ENCODE measurements around the gene GALNT10.

Gene GALNT10

GRCh38 chr5:154268073-154268472 lies 77.5 kb downstream of the GALNT10 start:
- no peak for DNase-seq

- no peak for DNase-seq
Observed at GRCh38 chr5:154269414-154269813, 78.9 kb downstream of the GALNT10 start.

- DNase-seq: no peak
Observed at GRCh38 chr5:154271466-154271865, 80.9 kb downstream of the GALNT10 start.

GRCh38 chr5:154271936-154272514 lies 81.5 kb downstream of the GALNT10 start:
- no peak for DNase-seq

- DNase-seq: no peak
Observed at GRCh38 chr5:154273028-154273617, 82.6 kb downstream of the GALNT10 start.

DNA sequence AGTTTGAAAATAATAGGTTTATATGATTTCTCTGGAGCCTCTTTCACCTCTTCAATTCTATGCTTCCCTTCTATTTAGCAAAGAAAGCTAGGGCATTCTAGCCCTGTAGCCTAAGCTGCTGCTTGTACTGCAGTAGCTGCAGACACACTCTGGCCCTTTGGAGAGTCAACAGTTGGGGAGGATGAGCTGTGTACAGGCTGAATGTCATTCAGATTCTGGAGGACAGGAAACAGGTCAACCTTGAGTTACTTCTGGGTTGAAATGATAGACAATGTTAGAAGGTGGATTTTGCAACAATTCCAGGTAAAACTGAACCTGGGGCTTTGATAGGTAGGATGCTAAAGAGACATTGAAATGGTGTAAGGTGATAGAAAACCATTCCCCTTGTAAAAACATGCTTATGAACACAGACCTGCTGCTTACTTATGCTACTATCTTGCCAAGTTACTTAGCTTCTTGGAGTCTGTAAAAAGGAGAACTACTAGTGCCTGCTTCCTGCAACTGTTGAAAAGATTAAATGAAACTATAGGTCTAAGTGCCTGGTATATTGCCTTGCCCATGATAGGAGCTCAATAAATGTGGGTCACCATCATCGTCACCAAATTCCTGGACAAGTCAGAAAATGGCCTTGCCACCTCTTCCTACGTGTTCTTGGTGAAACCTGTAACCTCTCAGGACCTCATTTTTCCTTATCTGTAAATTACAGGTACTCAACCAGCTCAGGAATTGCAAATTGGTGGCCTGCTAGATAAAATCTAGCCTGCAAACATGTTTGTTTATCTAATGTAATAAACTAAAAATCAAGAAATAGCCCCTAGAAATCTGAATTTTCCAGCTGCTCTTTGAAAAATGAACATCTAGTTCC lies 83.7 kb downstream of the GALNT10 start:
- DNase-seq: no peak

DNA sequence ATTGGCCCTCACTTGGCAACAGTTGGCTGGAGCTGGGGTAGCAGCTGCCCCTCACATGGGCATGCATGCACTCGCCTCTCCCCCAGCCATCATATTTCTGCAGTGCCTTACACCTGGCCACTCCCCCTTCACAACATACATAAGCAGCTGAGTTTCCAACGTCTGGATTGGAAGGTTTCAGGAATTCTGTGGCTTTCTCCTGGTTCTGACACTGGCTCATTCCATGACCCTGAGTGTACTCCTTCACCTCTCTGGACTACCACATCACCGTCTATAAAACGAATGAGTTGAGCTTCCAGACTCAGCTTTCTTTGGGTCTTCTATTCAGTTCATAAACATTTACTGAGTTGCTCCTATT lies 84.3 kb downstream of the GALNT10 start:
- no peak for DNase-seq

DNA sequence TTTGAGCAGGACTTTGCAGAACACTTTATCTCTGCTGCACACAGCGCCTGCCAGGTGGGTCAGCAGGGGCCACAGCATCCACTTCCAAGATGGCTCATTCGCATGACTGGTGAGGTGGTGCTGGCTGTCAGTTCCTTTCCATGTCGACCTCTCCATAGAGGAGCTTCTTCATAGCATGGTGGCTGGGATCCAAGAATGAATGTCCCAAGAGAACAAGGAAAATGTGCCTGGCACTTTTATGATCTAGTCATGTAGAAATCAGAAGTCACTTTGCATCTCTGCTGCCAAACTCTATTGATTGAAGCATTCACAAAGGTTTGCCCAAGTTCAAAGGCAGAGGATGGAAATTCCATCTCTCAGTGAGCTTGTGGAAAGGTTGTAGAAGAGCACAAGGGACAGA lies 85.0 kb downstream of the GALNT10 start:
- no peak for DNase-seq

DNA sequence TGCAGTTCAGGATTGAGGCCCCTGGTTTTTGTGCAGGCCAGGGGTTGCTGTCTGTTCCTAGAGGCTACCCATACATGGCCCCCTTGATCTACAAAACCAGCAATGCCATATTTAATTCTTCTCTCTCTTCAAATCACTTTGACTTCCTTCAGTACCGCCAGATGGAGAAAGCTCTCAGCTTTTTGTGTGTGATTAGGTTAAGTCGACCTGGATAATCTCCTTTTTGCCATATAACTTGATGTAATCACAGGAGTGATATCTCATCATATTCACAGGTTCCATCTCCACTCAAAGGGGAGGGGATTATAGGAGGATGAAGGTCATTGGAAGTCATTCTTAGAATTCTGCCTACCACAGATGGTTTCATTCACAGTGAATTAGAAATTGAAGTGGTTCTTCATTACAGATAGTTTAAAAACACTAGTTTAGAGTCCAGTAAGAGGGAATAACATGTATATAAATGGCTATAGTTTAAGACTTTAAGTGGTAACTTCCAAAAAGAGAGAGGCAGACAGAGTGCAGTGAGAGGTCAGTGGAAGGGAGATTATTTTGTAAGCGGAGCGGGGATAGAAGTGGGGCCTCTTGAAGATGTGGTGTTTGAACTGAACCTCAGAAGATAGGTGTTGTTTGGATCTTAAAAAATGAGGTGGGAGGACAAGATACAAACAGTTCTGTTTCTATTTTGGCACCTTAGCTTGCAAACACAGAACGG lies 85.9 kb downstream of the GALNT10 start:
- no peak for DNase-seq

DNA sequence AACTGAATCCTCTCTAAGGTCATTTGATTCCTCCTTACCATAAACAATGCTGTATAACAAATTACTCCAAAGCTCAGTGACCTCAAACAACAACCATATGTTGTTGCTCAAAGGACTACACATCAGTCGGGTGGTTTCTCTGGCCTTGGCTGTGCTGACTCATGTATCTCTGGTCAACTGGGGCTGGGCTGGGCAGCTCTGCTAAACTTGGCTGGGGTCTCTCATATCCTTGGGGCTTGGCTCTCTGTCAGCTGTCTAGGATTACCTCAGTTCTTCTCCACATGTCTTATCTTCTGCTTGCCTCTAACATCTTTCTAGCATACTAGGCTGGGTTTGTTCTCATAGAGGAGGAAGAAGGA lies 86.4 kb downstream of the GALNT10 start:
- peak; percentile 68 for DNase-seq

GRCh38 chr5:154277499-154277898 lies 87.0 kb downstream of the GALNT10 start:
- DNase-seq: no peak

DNA sequence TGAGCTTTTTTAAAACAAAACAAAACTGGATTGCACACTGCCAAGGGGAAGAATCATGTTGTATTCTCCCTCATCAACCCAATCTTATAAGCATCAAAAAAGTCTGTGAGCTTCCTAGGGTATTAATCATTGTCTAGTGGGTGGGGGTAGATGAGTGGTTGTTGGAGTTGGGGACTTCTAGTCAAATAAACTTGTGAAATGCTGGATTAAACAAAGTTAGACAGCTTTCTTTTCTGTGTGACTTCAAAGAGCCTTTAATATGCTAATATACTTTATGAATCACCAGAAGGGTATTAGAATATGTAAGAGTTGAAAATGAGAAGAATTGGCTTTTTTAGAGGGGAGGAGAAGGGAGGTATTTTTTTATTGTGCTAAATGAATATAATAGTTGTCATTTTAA lies 87.7 kb downstream of the GALNT10 start:
- no peak for DNase-seq

- no peak for DNase-seq
Observed at GRCh38 chr5:154278908-154279307, 88.4 kb downstream of the GALNT10 start.

- DNase-seq: no peak
Observed at GRCh38 chr5:154284433-154284832, 93.9 kb downstream of the GALNT10 start.

DNA sequence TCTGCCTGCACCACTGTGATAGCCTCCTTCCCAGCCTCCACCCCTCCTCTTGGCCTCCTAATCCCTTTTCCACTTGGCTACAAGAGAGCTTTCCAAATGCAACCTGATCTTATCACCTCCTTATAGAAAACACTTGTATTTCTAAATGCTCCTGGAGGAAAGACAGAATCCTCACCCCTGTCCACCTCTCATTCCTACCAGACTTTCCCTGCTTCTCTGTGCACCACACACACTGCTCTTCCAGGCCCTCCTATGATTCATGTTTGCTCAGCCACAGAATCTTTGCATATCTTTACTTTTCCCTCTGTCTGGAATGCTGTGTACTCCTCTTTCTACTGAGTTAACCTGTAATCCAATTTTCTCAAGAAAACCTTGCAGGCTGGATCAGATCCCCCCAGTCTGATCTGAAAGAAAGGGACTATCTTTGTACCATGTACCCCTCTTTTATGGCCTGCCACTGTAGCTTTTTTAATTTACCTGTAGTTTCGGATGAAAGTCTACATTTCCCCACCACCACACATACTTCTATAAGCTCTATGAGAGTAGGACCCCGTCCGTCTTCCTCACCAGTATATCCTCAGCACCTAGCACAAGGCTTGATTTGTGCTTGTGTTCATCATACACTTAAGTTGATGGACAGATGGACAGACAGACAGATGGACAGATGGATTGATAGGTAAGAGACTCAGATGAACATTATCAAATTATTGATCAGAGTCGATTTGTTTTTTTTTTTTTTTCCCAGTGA lies 95.3 kb downstream of the GALNT10 start:
- DNase-seq: peak; percentile 81

DNA sequence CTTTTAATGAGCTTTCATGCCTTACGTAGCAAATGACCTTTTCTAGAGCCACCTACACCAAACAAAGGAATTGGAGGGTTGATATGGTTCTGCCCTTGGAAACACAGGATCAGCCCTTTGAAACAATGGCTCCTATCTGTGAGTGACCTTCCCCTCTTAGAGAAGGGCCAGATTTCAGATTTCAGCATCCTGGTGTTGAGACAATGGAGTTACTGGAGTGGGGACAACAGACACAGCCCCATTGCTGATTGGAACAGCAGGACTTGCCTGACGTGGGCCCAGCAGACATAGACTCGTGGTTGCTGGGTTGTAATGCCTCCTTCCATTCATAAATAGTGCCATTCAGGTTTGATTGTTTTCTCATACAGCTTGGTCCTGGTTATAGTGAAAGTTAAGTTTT lies 96.0 kb downstream of the GALNT10 start:
- no peak for DNase-seq

DNA sequence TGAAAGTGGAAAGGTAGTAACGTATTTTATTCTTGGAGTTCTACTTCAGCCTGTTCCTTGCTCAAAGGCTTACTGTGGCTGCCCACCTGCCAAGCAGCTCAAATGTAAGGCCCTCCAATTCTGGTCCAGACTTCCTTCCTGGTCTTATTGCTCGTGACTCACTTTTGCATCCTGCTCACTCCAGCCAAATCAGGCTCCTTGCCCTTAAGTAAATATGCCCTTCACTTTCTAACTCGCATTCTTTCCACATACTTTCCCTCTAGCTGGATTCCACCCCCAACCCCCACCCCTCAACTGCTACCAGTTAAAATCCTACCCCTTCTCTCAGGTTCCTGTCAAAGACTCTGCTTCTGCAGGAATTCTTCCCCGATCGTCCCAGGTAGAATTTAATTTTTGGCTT lies 96.6 kb downstream of the GALNT10 start:
- peak; percentile 93 for DNase-seq

GRCh38 chr5:154288145-154288544 lies 97.6 kb downstream of the GALNT10 start:
- DNase-seq: peak; percentile 45

GRCh38 chr5:154291917-154292316 lies 101.4 kb downstream of the GALNT10 start:
- no peak for DNase-seq

- DNase-seq: no peak
Observed at GRCh38 chr5:154293219-154293618, 102.7 kb downstream of the GALNT10 start.

DNA sequence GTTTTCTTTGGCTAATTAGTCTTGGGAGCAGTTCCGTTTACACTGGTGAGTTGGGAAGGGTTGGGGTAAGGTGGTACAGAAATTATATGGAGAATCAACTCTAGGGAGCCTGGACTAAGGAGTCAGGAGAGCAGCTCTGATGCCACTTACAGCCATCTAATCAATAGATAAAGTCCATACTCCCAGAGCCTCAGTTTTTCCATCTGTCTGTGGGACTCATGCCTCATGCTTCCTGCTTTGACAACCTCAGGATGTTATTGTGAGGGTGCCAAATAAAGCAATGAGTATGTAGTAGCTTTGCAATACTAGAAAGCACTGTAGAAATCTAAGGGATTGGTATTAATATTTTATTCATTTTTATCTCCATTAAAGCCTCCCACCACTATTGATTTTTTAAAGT lies 105.0 kb downstream of the GALNT10 start:
- no peak for DNase-seq

GRCh38 chr5:154296525-154297159 lies 106.1 kb downstream of the GALNT10 start:
- DNase-seq: no peak
